AG04449 (cell line): ENCODE results near the gene PAPOLA.

Experiments used
- CTCF ChIA-PET: fragments of 350-600 bp; formaldehyde crosslinking; extraction: SDS; loops from one replicate; lab custom pipeline; 2021; ENCODE audit warnings: antibody characterized with exemption; lab: Yijun Ruan, JAX
- POLR2A ChIA-PET: fragments of 400-600, 350-600 bp; formaldehyde crosslinking; extraction: SDS; loops from one replicate; lab custom pipeline; 2020; ENCODE audit warnings: antibody characterized with exemption, inconsistent platforms; lab: Yijun Ruan, JAX
- DNase-seq: peaks from one replicate; pipeline ENCODE4 v3.0.0-alpha.2; 2010; ENCODE audit warnings: low read depth, low spot score
- H3K4me3 ChIP-seq: 2 replicates; pipeline ENCODE4 v1.5.1; 2011; ENCODE audit warnings: low read depth, mild to moderate bottlenecking, control low read depth, low read length
- CTCF ChIP-seq: IDR thresholded peaks from one replicate; pipeline ENCODE4 v1.5.1; 2011; ENCODE audit warnings: mild to moderate bottlenecking, moderate library complexity, low read length, control low read depth, inconsistent platforms; ENCODE audit not compliant: insufficient read depth; ENCODE audit errors: missing control alignments

Gene PAPOLA

GRCh38 chr14:96507723-96508122 is 5.5 kb downstream of the PAPOLA start:
- H3K4me3 ChIP-seq = no peak overlapping the region
- no peak for TF ChIP-seq CTCF
- POLR2A ChIA-PET = no interaction called here
- CTCF ChIA-PET = interaction anchor here (2.4 kb wide), 1 partner anchor 9 kb away, joined by 10 read pairs; no protein-coding TSS in a partner anchor
- no peak for DNase-seq

- POLR2A ChIA-PET = no interaction called here
- no peak overlapping the region for H3K4me3 ChIP-seq
- CTCF ChIA-PET = no interaction called here
- TF ChIP-seq CTCF = no peak
- no peak for DNase-seq
Observed at GRCh38 chr14:96508900-96509299, 6.7 kb downstream of the PAPOLA start.

GRCh38 chr14:96509457-96510090 is 7.4 kb downstream of the PAPOLA start:
- no peak for TF ChIP-seq CTCF
- DNase-seq = no peak
- H3K4me3 ChIP-seq = no peak overlapping the region
- ChIA-PET CTCF (no interaction called here), POLR2A (no interaction called here)

GRCh38 chr14:96511146-96511545 is 9.0 kb downstream of the PAPOLA start:
- no peak for DNase-seq
- ChIA-PET CTCF (no interaction called here), POLR2A (no interaction called here)
- TF ChIP-seq CTCF = no peak
- H3K4me3 ChIP-seq = no peak overlapping the region

- H3K4me3 ChIP-seq = no peak overlapping the region
- TF ChIP-seq CTCF = no peak
- ChIA-PET POLR2A (no interaction called here), CTCF (no interaction called here)
- DNase-seq = no peak
Observed at GRCh38 chr14:96511667-96512066, 9.5 kb downstream of the PAPOLA start.

GRCh38 chr14:96512122-96512521 is 9.9 kb downstream of the PAPOLA start:
- POLR2A ChIA-PET = no interaction called here
- DNase-seq = no peak

More at GRCh38 chr14:96512122-96512521, 9.9 kb downstream of the PAPOLA start:
- no peak overlapping the region for H3K4me3 ChIP-seq
- TF ChIP-seq CTCF = no peak
- CTCF ChIA-PET = interaction anchor here (0.9 kb wide), 1 partner anchor 14 kb away, joined by 3 read pairs; no protein-coding TSS in a partner anchor
